GM19395 (cell line): ENCODE measurements around the gene NANOS3.

ENCODE experiments used
- ATAC-seq: cut with Tn5 transposase; IDR thresholded peaks from one replicate; pipeline ENCODE4 v1.9.1; 2021; ENCODE audit warnings: mild to moderate bottlenecking, moderate library complexity; ENCODE audit not compliant: unreplicated experiment

NANOS3 gene

GRCh38 chr19:13884726-13885591, 8.0 kb downstream of the NANOS3 start:
- no peak for ATAC-seq

- ATAC-seq, result no peak
Measured at GRCh38 chr19:13885826-13886365, 9.0 kb downstream of the NANOS3 start.

- no peak for ATAC-seq
Measured at GRCh38 chr19:13887018-13887436, 10.1 kb downstream of the NANOS3 start.

- ATAC-seq, result no peak
Measured at GRCh38 chr19:13887517-13887916, 10.6 kb downstream of the NANOS3 start.

- no peak for ATAC-seq
Measured at GRCh38 chr19:13888281-13888680, 11.3 kb downstream of the NANOS3 start.

GRCh38 chr19:13890136-13890535, 13.2 kb downstream of the NANOS3 start:
- ATAC-seq, result no peak

GRCh38 chr19:13892870-13893269, 15.9 kb downstream of the NANOS3 start:
- no peak for ATAC-seq

- no peak for ATAC-seq
Measured at GRCh38 chr19:13894552-13894951, 17.6 kb downstream of the NANOS3 start.

GRCh38 chr19:13896227-13896626, 19.3 kb downstream of the NANOS3 start:
- no peak for ATAC-seq

GRCh38 chr19:13899393-13899792, 22.5 kb downstream of the NANOS3 start:
- no peak for ATAC-seq

- ATAC-seq, result no peak
Measured at GRCh38 chr19:13899912-13900584, 23.1 kb downstream of the NANOS3 start.

- no peak for ATAC-seq
Measured at GRCh38 chr19:13902993-13903555, 26.1 kb downstream of the NANOS3 start.

GRCh38 chr19:13905634-13906520, 28.9 kb downstream of the NANOS3 start, which contains the start of the genes BRME1 and CC2D1A:
Gene BRME1 (minus strand): TSS chr19:13906117. CDS start chr19:13904892, 1,225 bp downstream.
Gene CC2D1A (plus strand): TSS chr19:13906201. CDS start chr19:13906442, 241 bp downstream.
- ATAC-seq, result peak; percentile 80

- no peak for ATAC-seq
Measured at GRCh38 chr19:13906521-13906904, 29.6 kb downstream of the NANOS3 start.

- no peak for ATAC-seq
Measured at GRCh38 chr19:13906910-13907309, 30.0 kb downstream of the NANOS3 start.

GRCh38 chr19:13908674-13909073, 31.7 kb downstream of the NANOS3 start:
- ATAC-seq, result no peak

- no peak for ATAC-seq
Measured at GRCh38 chr19:13909430-13909829, 32.5 kb downstream of the NANOS3 start.

- no peak for ATAC-seq
Measured at GRCh38 chr19:13913352-13913751, 36.4 kb downstream of the NANOS3 start.

GRCh38 chr19:13914777-13915176, 37.8 kb downstream of the NANOS3 start:
- ATAC-seq, result no peak

GRCh38 chr19:13917888-13918406, 41.0 kb downstream of the NANOS3 start:
- no peak for ATAC-seq
